OCI-LY3 (cell line): Measurements from ENCODE around the gene ZNF853.

Experiments
- H2AFZ ChIP-seq: fragments of 200-600, 300-600 bp; shearing (Covaris generic); 2 replicates; pipeline ENCODE4 v1.6.0; 2014; ENCODE audit warnings: antibody characterized with exemption, low read depth, low read length
- H3K27ac ChIP-seq: fragments of 200-600, 300-600 bp; sonication (generic); 2 replicates; pipeline ENCODE4 v1.5.1; 2014; ENCODE audit warnings: mild to moderate bottlenecking, low read length, moderate library complexity, mixed read lengths
- H3K27me3 ChIP-seq: fragments of 200-600, 300-600 bp; sonication (generic); 2 replicates; pipeline ENCODE4 v1.6.1; 2014; ENCODE audit warnings: low read depth, low read length, mixed read lengths
- H3K36me3 ChIP-seq: fragments of 200-600, 300-600 bp; sonication (generic); replicated peaks from 2 replicates; pipeline ENCODE3; 2014; ENCODE audit warnings: low read depth, low read length, mixed read lengths
- H3K4me1 ChIP-seq: fragments of 300-600, 200-600 bp; sonication (generic); 2 replicates; pipeline ENCODE4 v1.6.1; 2014; ENCODE audit warnings: low read length, mixed read lengths
- H3K4me2 ChIP-seq: fragments of 200-600, 300-600 bp; sonication (generic); 2 replicates; pipeline ENCODE4 v1.6.1; 2014; ENCODE audit warnings: low read length, mixed read lengths
- H3K4me3 ChIP-seq: fragments of 300-600, 200-600 bp; sonication (generic); 2 replicates; pipeline ENCODE4 v1.5.1; 2014; ENCODE audit warnings: antibody characterized with exemption, mild to moderate bottlenecking, low read length, moderate library complexity
- H3K79me2 ChIP-seq: fragments of 300-600, 200-600 bp; shearing (Covaris generic); 2 replicates; pipeline ENCODE4 v1.6.1; 2014; ENCODE audit warnings: mild to moderate bottlenecking, low read length, mixed read lengths
- H3K9ac ChIP-seq: fragments of 300-600, 200-600 bp; shearing (Covaris generic); 2 replicates; pipeline ENCODE4 v1.6.0; 2014; ENCODE audit warnings: mild to moderate bottlenecking, low read length, moderate library complexity
- H3K9me3 ChIP-seq: fragments of 200-600, 300-600 bp; shearing (Covaris generic); 2 replicates; pipeline ENCODE4 v1.6.1; 2014; ENCODE audit warnings: low read length, mixed read lengths; ENCODE audit not compliant: insufficient read depth
- H4K20me1 ChIP-seq: fragments of 200-600, 300-600 bp; sonication (generic); 2 replicates; pipeline ENCODE4 v1.6.1; 2016; ENCODE audit warnings: low read length, mixed read lengths; ENCODE audit not compliant: insufficient read depth
- EZH2phosphoT487 ChIP-seq: fragments of 200-600 bp; shearing (Covaris generic); IDR thresholded peaks from 2 replicates; pipeline ENCODE4 v1.6.1; 2018; ENCODE audit warnings: antibody characterized with exemption, mixed run types, low read depth
- TF ChIP-seq, protein P1 (sequence below): fragments of 200-600, 300-600 bp; sonication (generic); IDR thresholded peaks from 2 replicates; pipeline ENCODE4 v1.5.1; 2014; ENCODE audit warnings: antibody characterized with exemption, low read length, low read depth

ZNF853 gene

GRCh38 chr7:6647541-6647940, 32.1 kb downstream of the ZNF853 start:
- Histone ChIP-seq H3K4me1 (no peaks in the 10 kb centered on the region), H3K4me3 (no peak overlapping the region), H3K36me3 (peaks cover 38% of the 10 kb centered on the region), H3K9ac (no peak overlapping the region), H4K20me1 (no peaks in the 10 kb centered on the region), H3K9me3 (no peaks in the 10 kb centered on the region), H3K4me2 (no peak overlapping the region), H3K79me2 (no peaks in the 10 kb centered on the region; the same call in 1 of the 2 replicates), H3K27ac (no peak overlapping the region), H2AFZ (no peak overlapping the region), H3K27me3 (no peaks in the 10 kb centered on the region)
- TF ChIP-seq, protein P1, sequence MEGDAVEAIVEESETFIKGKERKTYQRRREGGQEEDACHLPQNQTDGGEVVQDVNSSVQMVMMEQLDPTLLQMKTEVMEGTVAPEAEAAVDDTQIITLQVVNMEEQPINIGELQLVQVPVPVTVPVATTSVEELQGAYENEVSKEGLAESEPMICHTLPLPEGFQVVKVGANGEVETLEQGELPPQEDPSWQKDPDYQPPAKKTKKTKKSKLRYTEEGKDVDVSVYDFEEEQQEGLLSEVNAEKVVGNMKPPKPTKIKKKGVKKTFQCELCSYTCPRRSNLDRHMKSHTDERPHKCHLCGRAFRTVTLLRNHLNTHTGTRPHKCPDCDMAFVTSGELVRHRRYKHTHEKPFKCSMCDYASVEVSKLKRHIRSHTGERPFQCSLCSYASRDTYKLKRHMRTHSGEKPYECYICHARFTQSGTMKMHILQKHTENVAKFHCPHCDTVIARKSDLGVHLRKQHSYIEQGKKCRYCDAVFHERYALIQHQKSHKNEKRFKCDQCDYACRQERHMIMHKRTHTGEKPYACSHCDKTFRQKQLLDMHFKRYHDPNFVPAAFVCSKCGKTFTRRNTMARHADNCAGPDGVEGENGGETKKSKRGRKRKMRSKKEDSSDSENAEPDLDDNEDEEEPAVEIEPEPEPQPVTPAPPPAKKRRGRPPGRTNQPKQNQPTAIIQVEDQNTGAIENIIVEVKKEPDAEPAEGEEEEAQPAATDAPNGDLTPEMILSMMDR, result no peak
- TF ChIP-seq EZH2phosphoT487, result no peak

DNA sequence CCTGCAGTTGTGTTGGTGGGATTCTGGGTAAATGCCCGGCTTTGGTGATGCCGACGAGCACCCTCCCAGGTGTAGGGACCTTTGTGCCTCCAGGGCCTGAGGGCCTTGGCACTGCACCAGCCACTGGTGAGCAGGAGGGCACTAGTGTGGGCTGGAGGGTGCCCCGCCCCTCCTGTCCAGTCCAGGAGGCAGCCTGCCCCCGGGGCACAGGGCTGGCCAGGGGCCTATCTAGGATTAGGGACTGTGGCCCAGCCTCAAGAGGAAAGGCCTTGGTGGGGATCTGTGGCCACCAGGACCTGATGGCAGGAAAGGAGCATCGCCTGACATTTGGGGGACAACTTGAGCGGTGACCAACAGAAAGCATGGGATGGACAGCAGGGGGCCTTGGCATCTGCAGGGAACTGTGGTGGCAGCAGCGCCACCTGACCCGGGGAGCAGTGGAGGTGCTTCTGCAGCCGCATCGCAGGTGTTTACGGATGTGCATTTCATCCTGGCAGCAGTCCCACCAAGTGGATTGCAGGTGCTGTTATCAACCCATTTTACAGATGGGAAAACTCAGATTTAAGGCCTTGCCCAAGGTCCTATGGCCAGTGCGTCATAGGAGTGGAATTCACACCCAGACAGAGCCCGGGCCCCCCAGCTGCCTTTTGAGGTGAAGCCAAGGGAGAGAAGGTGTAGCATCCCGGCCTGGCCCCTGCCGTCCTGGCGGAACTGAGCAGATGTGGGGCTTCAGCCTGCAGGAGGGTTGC, 32.8 kb downstream of the ZNF853 start:
- Histone ChIP-seq H3K9me3 (no peaks in the 10 kb centered on the region), H3K27ac (no peak overlapping the region), H3K4me3 (no peak overlapping the region), H3K36me3 (peaks cover 43% of the 10 kb centered on the region), H3K79me2 (no peaks in the 10 kb centered on the region; the same call in 1 of the 2 replicates), H3K27me3 (no peaks in the 10 kb centered on the region), H3K9ac (no peak overlapping the region), H3K4me2 (no peak overlapping the region), H4K20me1 (no peaks in the 10 kb centered on the region), H2AFZ (no peak overlapping the region), H3K4me1 (no peaks in the 10 kb centered on the region)
- TF ChIP-seq EZH2phosphoT487, result no peak
- TF ChIP-seq, protein P1, result no peak

GRCh38 chr7:6648815-6649104, 33.4 kb downstream of the ZNF853 start:
- Histone ChIP-seq H3K27me3 (no peaks in the 10 kb centered on the region), H3K27ac (no peak overlapping the region), H3K4me2 (no peak overlapping the region), H2AFZ (no peak overlapping the region), H3K36me3 (peaks cover 44% of the 10 kb centered on the region), H3K4me3 (no peak overlapping the region), H3K79me2 (no peaks in the 10 kb centered on the region; the same call in 1 of the 2 replicates), H4K20me1 (no peaks in the 10 kb centered on the region), H3K9ac (no peak overlapping the region), H3K9me3 (no peaks in the 10 kb centered on the region), H3K4me1 (no peaks in the 10 kb centered on the region)
- TF ChIP-seq EZH2phosphoT487, result no peak
- TF ChIP-seq, protein P1, result no peak

GRCh38 chr7:6649241-6649961, 34.0 kb downstream of the ZNF853 start:
- H3K9ac ChIP-seq, result no peak overlapping the region
- H3K27ac ChIP-seq, result no peak overlapping the region
- H3K4me3 ChIP-seq, result no peak overlapping the region
- H3K9me3 ChIP-seq, result no peaks in the 10 kb centered on the region
- H2AFZ ChIP-seq, result no peak overlapping the region
- no peaks in the 10 kb centered on the region for H3K27me3 ChIP-seq
- no peaks in the 10 kb centered on the region for H4K20me1 ChIP-seq
- peaks cover 47% of the 10 kb centered on the region for H3K36me3 ChIP-seq
- no peaks in the 10 kb centered on the region for H3K4me1 ChIP-seq
- no peak overlapping the region for H3K4me2 ChIP-seq
- TF ChIP-seq EZH2phosphoT487, result no peak
- TF ChIP-seq, protein P1, result no peak
- no peaks in the 10 kb centered on the region; the same call in 1 of the 2 replicates for H3K79me2 ChIP-seq
